ENCODE measurements around the gene CNPY3. TPM values are rescaled to one million over a fixed set of nuclear protein-coding genes. Genes with fewer than 3 reads are reported as not detected.
A peak's percentile ranks its signal among the peaks of the same experiment; 100 is the strongest.

CNPY3 gene
- total RNA-seq, 4 donors from 2014 or later: 28.4 to 43.7 (median 32.6) TPM

DNA sequence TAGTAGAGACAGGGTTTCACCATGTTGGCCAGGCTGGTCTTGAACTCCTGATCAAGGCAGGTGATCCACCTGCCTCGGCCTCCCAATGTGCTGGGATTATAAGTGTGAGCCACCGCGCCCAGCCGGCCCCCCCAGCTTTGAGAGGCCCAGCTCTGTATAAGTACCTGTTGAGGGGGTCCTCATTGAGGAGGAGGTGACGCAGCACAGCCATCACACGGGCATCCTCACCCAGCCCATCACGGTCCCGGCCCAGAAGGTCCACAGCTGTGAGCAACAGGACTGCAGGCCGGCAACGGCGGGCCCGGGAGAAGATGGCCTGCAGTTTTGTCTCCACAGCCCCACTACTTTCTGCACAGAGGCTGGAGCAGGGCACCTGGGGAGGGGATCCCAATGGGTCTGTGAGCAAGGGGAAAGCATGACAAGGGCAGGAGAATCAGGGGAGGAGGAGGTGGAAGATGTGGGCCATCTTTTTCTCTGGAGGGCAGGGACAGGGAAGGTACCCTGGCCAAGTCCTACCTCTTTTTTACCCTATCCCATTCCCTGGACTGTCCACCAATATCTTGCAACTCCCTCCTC lies 38.9 kb downstream of the CNPY3 start:
- no peak for DNase-seq (ENCODE audit: low spot score)
- no peak for ATAC-seq (ENCODE audit: low FRiP score)
- no peak for TF ChIP-seq CTCF (IDR thresholded peaks at IDR 0.05)

DNA sequence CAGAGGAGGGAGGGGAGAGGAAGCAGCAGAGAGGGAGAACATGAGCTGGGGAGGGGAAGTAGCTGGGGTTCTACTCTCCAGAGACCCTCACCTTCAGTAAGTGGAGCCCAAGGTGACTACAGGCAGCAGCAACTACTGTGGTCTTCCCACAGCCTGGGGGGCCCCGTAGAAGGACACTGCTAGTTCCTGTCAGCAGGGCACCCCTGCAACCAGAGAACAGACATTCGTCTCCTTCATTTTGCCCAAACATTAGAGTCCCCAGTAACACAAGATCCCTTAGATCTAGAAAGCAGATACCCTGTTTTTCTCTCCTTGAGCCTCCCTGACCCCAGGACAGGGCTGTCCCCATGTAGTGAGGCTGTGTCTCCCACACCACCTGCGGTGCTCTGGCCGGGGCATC lies 39.5 kb downstream of the CNPY3 start:
- no peak for DNase-seq (ENCODE audit: low spot score)
- TF ChIP-seq CTCF (IDR thresholded peaks at IDR 0.05): no peak
- ATAC-seq (ENCODE audit: low FRiP score): no peak

GRCh38 chr6:42969431-42969830 lies 40.2 kb downstream of the CNPY3 start:
- DNase-seq (ENCODE audit: low spot score) (no peak), ATAC-seq (ENCODE audit: low FRiP score) (no peak)
- TF ChIP-seq CTCF (IDR thresholded peaks at IDR 0.05): no peak

GRCh38 chr6:42969934-42970333 lies 40.7 kb downstream of the CNPY3 start:
- ATAC-seq (ENCODE audit: low FRiP score) (no peak), DNase-seq (ENCODE audit: low spot score) (no peak)
- TF ChIP-seq CTCF (IDR thresholded peaks at IDR 0.05): no peak

DNA sequence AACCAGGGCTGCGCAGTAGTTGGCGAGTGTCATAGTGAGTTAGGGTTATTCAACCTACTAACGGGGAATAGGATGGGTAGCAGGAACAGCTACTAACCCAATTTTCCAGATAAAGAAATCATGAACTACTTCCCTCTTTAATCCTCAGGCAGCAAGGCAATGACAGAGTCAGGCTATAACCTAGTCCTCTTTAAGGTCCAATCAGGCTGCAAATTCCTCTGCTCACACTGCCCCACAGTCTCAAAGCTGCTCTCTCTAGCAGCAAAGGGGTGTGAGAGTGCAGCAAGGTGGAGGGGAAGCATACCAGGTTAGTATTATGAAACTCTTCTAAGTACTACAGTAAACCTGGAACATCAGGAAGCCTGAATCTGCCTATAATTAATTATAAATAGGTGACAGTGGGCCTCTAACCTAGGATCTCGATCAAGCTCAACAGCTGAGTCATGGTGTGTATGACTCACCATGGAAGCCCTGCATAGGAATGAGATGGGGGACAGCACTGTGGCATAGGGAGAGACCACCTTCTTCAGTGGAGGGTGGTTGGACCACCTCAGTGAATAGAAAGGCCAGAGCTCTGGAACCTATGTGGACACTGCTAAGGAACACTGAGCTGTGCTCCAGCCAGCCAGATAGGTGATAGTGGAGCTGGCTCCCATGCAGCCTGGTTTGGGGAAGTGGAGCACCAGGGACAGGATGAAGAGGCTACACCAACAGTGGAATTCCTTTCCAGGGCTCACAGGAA lies 41.8 kb downstream of the CNPY3 start:
- peak; percentile 41 for ATAC-seq (ENCODE audit: low FRiP score)
- no peak for DNase-seq (ENCODE audit: low spot score)
- no peak for TF ChIP-seq CTCF (IDR thresholded peaks at IDR 0.05)

GRCh38 chr6:42971746-42972327 lies 42.6 kb downstream of the CNPY3 start:
- no peak for ATAC-seq (ENCODE audit: low FRiP score)
- DNase-seq (ENCODE audit: low spot score): no peak
- no peak for TF ChIP-seq CTCF (IDR thresholded peaks at IDR 0.05)

GRCh38 chr6:42973926-42974325 lies 44.6 kb downstream of the CNPY3 start:
- ATAC-seq (ENCODE audit: low FRiP score) (no peak), DNase-seq (ENCODE audit: low spot score) (no peak)
- TF ChIP-seq CTCF (IDR thresholded peaks at IDR 0.05): no peak

Measured in omental fat pad (tissue), 4 donors.